MM.1S (cell line): ENCODE measurements around the gene HSD17B3.

ENCODE experiments used
- DNase-seq: peaks from one replicate; pipeline ENCODE4 v3.0.0-alpha.2; 2015
- H2AFZ ChIP-seq: fragments of 300-600 bp; sonication (generic); 2 replicates; pipeline ENCODE4 v1.6.0; 2016; ENCODE audit warnings: antibody characterized with exemption, low read length
- H3F3A ChIP-seq: fragments of 300-600 bp; sonication (generic); 2 replicates; pipeline ENCODE4 v1.6.1; 2016; ENCODE audit warnings: mild to moderate bottlenecking, antibody characterized with exemption, low read length, moderate library complexity, mixed read lengths; ENCODE audit not compliant: insufficient read depth
- H3K27ac ChIP-seq: fragments of 300-600 bp; sonication (generic); 2 replicates; pipeline ENCODE4 v1.5.1; 2016; ENCODE audit warnings: mild to moderate bottlenecking, low read length
- H3K27me3 ChIP-seq: fragments of 300-600 bp; sonication (generic); replicated peaks from 2 replicates; pipeline ENCODE4 v1.6.0; 2016; ENCODE audit warnings: low read length; ENCODE audit not compliant: insufficient read depth
- H3K36me3 ChIP-seq: fragments of 300-600 bp; sonication (generic); replicated peaks from 2 replicates; pipeline ENCODE4 v1.6.1; 2016; ENCODE audit warnings: mild to moderate bottlenecking, low read length, mixed read lengths; ENCODE audit not compliant: insufficient read depth
- H3K4me1 ChIP-seq: fragments of 300-600 bp; sonication (generic); 2 replicates; pipeline ENCODE4 v1.6.1; 2016; ENCODE audit warnings: low read length, mixed read lengths
- H3K4me2 ChIP-seq: fragments of 300-600 bp; sonication (generic); 2 replicates; pipeline ENCODE4 v1.6.0; 2016; ENCODE audit warnings: low read depth, low read length
- H3K4me3 ChIP-seq: fragments of 300-600 bp; sonication (generic); 2 replicates; pipeline ENCODE4 v1.5.1; 2016; ENCODE audit warnings: low read length, mixed read lengths
- H3K79me2 ChIP-seq: fragments of 300-600 bp; sonication (generic); 2 replicates; pipeline ENCODE4 v1.6.1; 2016; ENCODE audit warnings: mixed run types, low read length, mixed read lengths
- H3K9ac ChIP-seq: fragments of 300-600 bp; sonication (generic); 2 replicates; pipeline ENCODE4 v1.6.1; 2016; ENCODE audit warnings: low read length, mixed read lengths
- H3K9me2 ChIP-seq: fragments of 300-600 bp; sonication (generic); replicated peaks from 2 replicates; pipeline ENCODE4 v1.6.1; 2016; ENCODE audit warnings: mild to moderate bottlenecking, low read length, mixed read lengths; ENCODE audit not compliant: insufficient read depth
- H3K9me3 ChIP-seq: fragments of 300-600 bp; sonication (generic); replicated peaks from 2 replicates; pipeline ENCODE4 v1.6.1; 2016; ENCODE audit warnings: mild to moderate bottlenecking, low read length, mixed read lengths; ENCODE audit not compliant: insufficient read depth
- H4K20me1 ChIP-seq: fragments of 300-600 bp; sonication (generic); 2 replicates; pipeline ENCODE4 v1.6.1; 2016; ENCODE audit warnings: mild to moderate bottlenecking, low read length, moderate library complexity, mixed read lengths; ENCODE audit not compliant: insufficient read depth
- EZH2 ChIP-seq: fragments of 300-600 bp; sonication (generic); optimal IDR thresholded peaks from 2 replicates; pipeline ENCODE3; 2017; ENCODE audit warnings: low read depth, mild to moderate bottlenecking, antibody characterized with exemption, low read length, mixed read lengths
- EZH2phosphoT487 ChIP-seq: fragments of 300-600 bp; sonication (generic); IDR thresholded peaks from 2 replicates; pipeline ENCODE4 v1.6.1; 2018; ENCODE audit warnings: antibody characterized with exemption, low read length
- TF ChIP-seq, protein P1 (sequence below): fragments of 300-600 bp; sonication (generic); IDR thresholded peaks from 2 replicates; pipeline ENCODE4 v1.5.1; 2016; ENCODE audit warnings: antibody characterized with exemption, low read length, mixed read lengths

HSD17B3 gene

DNA sequence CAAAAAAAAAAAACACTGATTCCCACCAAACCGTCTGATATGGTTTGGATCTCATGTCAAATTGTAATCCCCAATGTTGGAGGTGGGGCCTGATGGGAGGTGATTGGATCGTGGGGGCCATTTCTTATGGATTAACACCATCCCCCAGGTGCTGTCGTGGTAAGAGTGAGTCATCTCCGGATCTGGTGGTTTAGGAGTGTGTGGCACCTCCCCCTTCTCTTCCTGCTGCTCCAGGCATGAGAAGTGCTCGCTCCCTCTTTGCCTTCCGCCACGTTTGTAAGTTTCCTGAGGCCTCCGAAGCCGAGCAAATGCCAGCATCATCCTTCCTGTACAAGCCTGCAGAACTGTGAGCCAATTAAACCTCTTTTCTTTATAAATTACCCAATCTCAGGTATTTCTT is 45.2 kb downstream of the HSD17B3 start:
- Histone ChIP-seq H3K9me3 (no peaks in the 10 kb centered on the region), H3K27ac (no peak overlapping the region), H3K9ac (no peak overlapping the region), H3K9me2 (no peaks in the 10 kb centered on the region), H4K20me1 (no peaks in the 10 kb centered on the region), H2AFZ (no peak overlapping the region), H3K79me2 (no peaks in the 10 kb centered on the region), H3F3A (no peaks in the 10 kb centered on the region), H3K4me2 (no peak overlapping the region), H3K4me3 (no peak overlapping the region), H3K36me3 (no peaks in the 10 kb centered on the region), H3K4me1 (0 out of 2 replicates have a peak, but pooled peaks cover 7% of the 10 kb centered on the region), H3K27me3 (no peaks in the 10 kb centered on the region)
- TF ChIP-seq EZH2 (no peak), EZH2phosphoT487 (no peak)
- TF ChIP-seq, protein P1, sequence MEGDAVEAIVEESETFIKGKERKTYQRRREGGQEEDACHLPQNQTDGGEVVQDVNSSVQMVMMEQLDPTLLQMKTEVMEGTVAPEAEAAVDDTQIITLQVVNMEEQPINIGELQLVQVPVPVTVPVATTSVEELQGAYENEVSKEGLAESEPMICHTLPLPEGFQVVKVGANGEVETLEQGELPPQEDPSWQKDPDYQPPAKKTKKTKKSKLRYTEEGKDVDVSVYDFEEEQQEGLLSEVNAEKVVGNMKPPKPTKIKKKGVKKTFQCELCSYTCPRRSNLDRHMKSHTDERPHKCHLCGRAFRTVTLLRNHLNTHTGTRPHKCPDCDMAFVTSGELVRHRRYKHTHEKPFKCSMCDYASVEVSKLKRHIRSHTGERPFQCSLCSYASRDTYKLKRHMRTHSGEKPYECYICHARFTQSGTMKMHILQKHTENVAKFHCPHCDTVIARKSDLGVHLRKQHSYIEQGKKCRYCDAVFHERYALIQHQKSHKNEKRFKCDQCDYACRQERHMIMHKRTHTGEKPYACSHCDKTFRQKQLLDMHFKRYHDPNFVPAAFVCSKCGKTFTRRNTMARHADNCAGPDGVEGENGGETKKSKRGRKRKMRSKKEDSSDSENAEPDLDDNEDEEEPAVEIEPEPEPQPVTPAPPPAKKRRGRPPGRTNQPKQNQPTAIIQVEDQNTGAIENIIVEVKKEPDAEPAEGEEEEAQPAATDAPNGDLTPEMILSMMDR, result no peak
- DNase-seq, result no peak

DNA sequence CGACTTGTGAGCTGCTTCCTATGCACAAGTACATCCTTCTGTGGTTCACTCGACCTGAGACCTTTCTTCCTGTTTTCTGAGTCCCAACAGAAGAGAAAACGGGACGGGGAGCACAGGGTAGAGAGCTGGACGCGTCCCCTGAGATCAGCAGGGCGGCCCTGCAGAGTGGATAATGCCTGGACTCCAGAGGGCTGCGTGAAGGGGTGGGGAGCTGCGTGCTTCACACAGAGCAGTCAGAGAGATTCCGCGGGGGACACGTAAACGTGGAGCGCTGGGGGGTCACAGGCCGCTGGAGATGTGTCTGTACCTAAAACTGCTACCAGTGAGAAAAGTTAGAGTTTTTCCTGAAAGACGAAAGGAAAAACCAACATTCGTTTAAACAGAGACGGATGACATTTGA is 46.3 kb downstream of the HSD17B3 start:
- DNase-seq, result no peak
- Histone ChIP-seq H3K4me1 (0 out of 2 replicates have a peak, but pooled peaks cover 7% of the 10 kb centered on the region), H3K79me2 (no peaks in the 10 kb centered on the region), H3K36me3 (no peaks in the 10 kb centered on the region), H3F3A (no peaks in the 10 kb centered on the region), H3K9me2 (no peaks in the 10 kb centered on the region), H3K4me3 (no peak overlapping the region), H2AFZ (no peak overlapping the region), H3K27me3 (no peaks in the 10 kb centered on the region), H3K9ac (no peak overlapping the region), H3K27ac (no peak overlapping the region), H3K4me2 (no peak overlapping the region), H3K9me3 (no peaks in the 10 kb centered on the region), H4K20me1 (no peaks in the 10 kb centered on the region)
- no peak for TF ChIP-seq EZH2phosphoT487
- TF ChIP-seq EZH2, result no peak
- TF ChIP-seq, protein P1, result no peak

DNA sequence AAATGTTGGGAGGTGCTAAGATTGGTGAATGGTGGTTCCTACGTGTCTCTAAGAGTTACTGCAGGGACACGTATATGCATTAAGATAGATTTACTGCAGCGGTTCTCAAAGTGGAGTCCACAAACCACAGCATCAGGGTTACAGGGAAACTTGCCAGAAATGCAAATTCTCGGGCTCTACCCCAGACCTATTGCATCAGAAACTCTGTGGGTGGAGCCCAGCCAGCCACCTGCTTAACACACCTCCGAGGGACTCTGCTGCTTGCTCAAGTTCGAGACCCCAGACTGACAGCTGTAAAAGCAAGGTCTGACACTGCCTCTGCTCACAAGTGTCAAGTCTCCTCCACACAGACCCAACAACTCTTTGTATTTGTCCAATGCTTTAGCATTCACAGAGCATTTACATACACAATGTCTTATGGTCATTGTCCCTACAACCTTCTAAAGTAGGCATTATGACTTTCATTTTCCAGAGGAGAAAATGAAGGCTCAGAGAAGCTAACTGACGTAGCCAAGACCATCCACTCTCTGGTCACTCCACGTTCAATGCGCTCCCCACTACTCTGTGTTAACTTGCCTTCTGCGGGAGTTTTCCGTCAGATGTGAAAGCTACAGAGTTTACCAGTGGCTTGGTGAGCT is 48.8 kb downstream of the HSD17B3 start:
- DNase-seq, result peak; percentile 31

More for the DNA sequence above, 48.8 kb downstream of the HSD17B3 start:
- no peaks in the 10 kb centered on the region for H3K79me2 ChIP-seq
- peaks cover 3% of the 10 kb centered on the region; the same call in 1 of the 2 replicates for H3K27me3 ChIP-seq
- H3F3A ChIP-seq, result no peaks in the 10 kb centered on the region
- H3K4me1 ChIP-seq, result 0 out of 2 replicates have a peak, but pooled peaks cover 7% of the 10 kb centered on the region
- no peak overlapping the region for H3K4me2 ChIP-seq
- H3K9me2 ChIP-seq, result no peaks in the 10 kb centered on the region
- H3K9me3 ChIP-seq, result no peaks in the 10 kb centered on the region
- no peaks in the 10 kb centered on the region for H3K36me3 ChIP-seq
- H2AFZ ChIP-seq, result peak overlapping the region; percentile 19; the same call in 1 of the 2 replicates
- H4K20me1 ChIP-seq, result no peaks in the 10 kb centered on the region
- H3K27ac ChIP-seq, result no peak overlapping the region
- no peak overlapping the region for H3K4me3 ChIP-seq
- no peak overlapping the region for H3K9ac ChIP-seq
- TF ChIP-seq, protein P1, result no peak
- no peak for TF ChIP-seq EZH2phosphoT487
